OCI-LY3 (cell line): ENCODE measurements around the gene CR2.

Experiments
- H2AFZ ChIP-seq: fragments of 200-600, 300-600 bp; shearing (Covaris generic); 2 replicates; pipeline ENCODE4 v1.6.0; 2014; ENCODE audit warnings: antibody characterized with exemption, low read depth, low read length
- H3K27ac ChIP-seq: fragments of 200-600, 300-600 bp; sonication (generic); 2 replicates; pipeline ENCODE4 v1.5.1; 2014; ENCODE audit warnings: mild to moderate bottlenecking, low read length, moderate library complexity, mixed read lengths
- H3K27me3 ChIP-seq: fragments of 200-600, 300-600 bp; sonication (generic); 2 replicates; pipeline ENCODE4 v1.6.1; 2014; ENCODE audit warnings: low read depth, low read length, mixed read lengths
- H3K36me3 ChIP-seq: fragments of 200-600, 300-600 bp; sonication (generic); replicated peaks from 2 replicates; pipeline ENCODE3; 2014; ENCODE audit warnings: low read depth, low read length, mixed read lengths
- H3K4me1 ChIP-seq: fragments of 300-600, 200-600 bp; sonication (generic); 2 replicates; pipeline ENCODE4 v1.6.1; 2014; ENCODE audit warnings: low read length, mixed read lengths
- H3K4me2 ChIP-seq: fragments of 200-600, 300-600 bp; sonication (generic); 2 replicates; pipeline ENCODE4 v1.6.1; 2014; ENCODE audit warnings: low read length, mixed read lengths
- H3K4me3 ChIP-seq: fragments of 300-600, 200-600 bp; sonication (generic); 2 replicates; pipeline ENCODE4 v1.5.1; 2014; ENCODE audit warnings: antibody characterized with exemption, mild to moderate bottlenecking, low read length, moderate library complexity
- H3K79me2 ChIP-seq: fragments of 300-600, 200-600 bp; shearing (Covaris generic); 2 replicates; pipeline ENCODE4 v1.6.1; 2014; ENCODE audit warnings: mild to moderate bottlenecking, low read length, mixed read lengths
- H3K9ac ChIP-seq: fragments of 300-600, 200-600 bp; shearing (Covaris generic); 2 replicates; pipeline ENCODE4 v1.6.0; 2014; ENCODE audit warnings: mild to moderate bottlenecking, low read length, moderate library complexity
- H3K9me3 ChIP-seq: fragments of 200-600, 300-600 bp; shearing (Covaris generic); 2 replicates; pipeline ENCODE4 v1.6.1; 2014; ENCODE audit warnings: low read length, mixed read lengths; ENCODE audit not compliant: insufficient read depth
- H4K20me1 ChIP-seq: fragments of 200-600, 300-600 bp; sonication (generic); 2 replicates; pipeline ENCODE4 v1.6.1; 2016; ENCODE audit warnings: low read length, mixed read lengths; ENCODE audit not compliant: insufficient read depth
- EZH2phosphoT487 ChIP-seq: fragments of 200-600 bp; shearing (Covaris generic); IDR thresholded peaks from 2 replicates; pipeline ENCODE4 v1.6.1; 2018; ENCODE audit warnings: antibody characterized with exemption, mixed run types, low read depth
- TF ChIP-seq, protein P1 (sequence below): fragments of 200-600, 300-600 bp; sonication (generic); IDR thresholded peaks from 2 replicates; pipeline ENCODE4 v1.5.1; 2014; ENCODE audit warnings: antibody characterized with exemption, low read length, low read depth

CR2 gene

GRCh38 chr1:207459008-207459407 lies 4.9 kb downstream of the CR2 start:
- Histone ChIP-seq H3K9me3 (no peaks in the 10 kb centered on the region), H3K9ac (no peak overlapping the region), H3K27me3 (no peaks in the 10 kb centered on the region), H3K36me3 (no peaks in the 10 kb centered on the region), H3K27ac (no peak overlapping the region), H3K4me2 (no peak overlapping the region), H3K4me3 (no peak overlapping the region), H3K79me2 (no peaks in the 10 kb centered on the region), H3K4me1 (peaks cover 12% of the 10 kb centered on the region), H2AFZ (no peak overlapping the region), H4K20me1 (no peaks in the 10 kb centered on the region)
- TF ChIP-seq EZH2phosphoT487 = no peak
- TF ChIP-seq, protein P1, sequence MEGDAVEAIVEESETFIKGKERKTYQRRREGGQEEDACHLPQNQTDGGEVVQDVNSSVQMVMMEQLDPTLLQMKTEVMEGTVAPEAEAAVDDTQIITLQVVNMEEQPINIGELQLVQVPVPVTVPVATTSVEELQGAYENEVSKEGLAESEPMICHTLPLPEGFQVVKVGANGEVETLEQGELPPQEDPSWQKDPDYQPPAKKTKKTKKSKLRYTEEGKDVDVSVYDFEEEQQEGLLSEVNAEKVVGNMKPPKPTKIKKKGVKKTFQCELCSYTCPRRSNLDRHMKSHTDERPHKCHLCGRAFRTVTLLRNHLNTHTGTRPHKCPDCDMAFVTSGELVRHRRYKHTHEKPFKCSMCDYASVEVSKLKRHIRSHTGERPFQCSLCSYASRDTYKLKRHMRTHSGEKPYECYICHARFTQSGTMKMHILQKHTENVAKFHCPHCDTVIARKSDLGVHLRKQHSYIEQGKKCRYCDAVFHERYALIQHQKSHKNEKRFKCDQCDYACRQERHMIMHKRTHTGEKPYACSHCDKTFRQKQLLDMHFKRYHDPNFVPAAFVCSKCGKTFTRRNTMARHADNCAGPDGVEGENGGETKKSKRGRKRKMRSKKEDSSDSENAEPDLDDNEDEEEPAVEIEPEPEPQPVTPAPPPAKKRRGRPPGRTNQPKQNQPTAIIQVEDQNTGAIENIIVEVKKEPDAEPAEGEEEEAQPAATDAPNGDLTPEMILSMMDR = no peak

DNA sequence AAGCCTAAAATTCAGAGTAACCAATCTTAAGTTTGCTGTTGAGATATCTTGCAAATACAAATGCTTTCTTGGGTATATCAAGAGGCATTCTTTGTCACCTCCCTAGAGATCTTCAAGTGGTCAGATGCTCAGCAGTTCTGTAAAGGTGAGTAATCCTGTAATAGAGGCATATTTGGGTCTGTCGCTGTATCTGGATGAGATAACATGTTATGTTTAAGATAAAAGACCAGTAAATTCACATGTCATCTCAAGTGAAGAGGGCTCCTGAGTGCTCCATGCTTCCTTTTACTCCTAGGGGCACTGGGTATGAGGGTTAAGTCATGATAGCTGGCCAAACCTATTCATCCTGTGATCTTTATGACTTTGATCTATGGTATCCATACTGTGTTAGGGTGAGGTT lies 7.5 kb downstream of the CR2 start:
- no peaks in the 10 kb centered on the region for H3K27me3 ChIP-seq
- no peak overlapping the region for H3K9ac ChIP-seq

DNA sequence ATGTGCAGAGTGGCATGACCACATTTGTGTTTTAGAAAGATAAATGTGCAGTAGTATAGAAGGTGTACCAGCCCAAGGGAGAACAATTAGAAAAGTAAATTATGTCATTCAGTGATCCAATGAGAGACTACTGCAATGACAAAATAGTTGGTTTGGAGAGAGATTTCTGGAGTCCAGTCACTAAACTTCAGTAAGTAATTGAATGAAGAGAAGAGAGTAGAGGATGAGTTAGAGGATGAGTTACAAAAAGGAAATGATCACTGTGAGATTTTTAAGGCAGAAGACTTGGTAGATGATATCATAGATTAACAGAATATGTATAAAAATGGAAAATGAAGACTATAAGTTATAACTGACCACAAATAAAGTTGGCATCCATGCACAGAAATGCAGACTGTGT lies 8.4 kb downstream of the CR2 start:
- no peak overlapping the region for H3K4me2 ChIP-seq
- H3K36me3 ChIP-seq = no peaks in the 10 kb centered on the region
- H3K9ac ChIP-seq = no peak overlapping the region
- no peak overlapping the region for H3K4me3 ChIP-seq
- H3K79me2 ChIP-seq = no peaks in the 10 kb centered on the region
- H3K27ac ChIP-seq = no peak overlapping the region
- H3K4me1 ChIP-seq = no peaks in the 10 kb centered on the region
- H4K20me1 ChIP-seq = no peaks in the 10 kb centered on the region
- no peaks in the 10 kb centered on the region for H3K9me3 ChIP-seq
- no peaks in the 10 kb centered on the region for H3K27me3 ChIP-seq
- TF ChIP-seq EZH2phosphoT487 = no peak
- TF ChIP-seq, protein P1 = no peak
- H2AFZ ChIP-seq = no peak overlapping the region

More for the DNA sequence above, 7.5 kb downstream of the CR2 start:
- H3K79me2 ChIP-seq = no peaks in the 10 kb centered on the region
- no peaks in the 10 kb centered on the region for H4K20me1 ChIP-seq
- no peaks in the 10 kb centered on the region for H3K36me3 ChIP-seq
- H3K4me1 ChIP-seq = no peaks in the 10 kb centered on the region; the same call in 1 of the 2 replicates
- no peaks in the 10 kb centered on the region for H3K9me3 ChIP-seq
- no peak for TF ChIP-seq EZH2phosphoT487
- TF ChIP-seq, protein P1 = no peak
- no peak overlapping the region for H3K4me3 ChIP-seq
- H3K27ac ChIP-seq = no peak overlapping the region
- H2AFZ ChIP-seq = no peak overlapping the region
- no peak overlapping the region for H3K4me2 ChIP-seq

- Histone ChIP-seq H3K4me2 (no peak overlapping the region), H3K36me3 (no peaks in the 10 kb centered on the region)
- TF ChIP-seq, protein P1 = no peak
- TF ChIP-seq EZH2phosphoT487 = no peak
Measured at GRCh38 chr1:207463021-207463420, 8.9 kb downstream of the CR2 start.

More at GRCh38 chr1:207463021-207463420, 8.9 kb downstream of the CR2 start:
- Histone ChIP-seq H3K9ac (no peak overlapping the region), H3K4me3 (no peak overlapping the region), H3K4me1 (no peaks in the 10 kb centered on the region), H3K9me3 (no peaks in the 10 kb centered on the region), H3K27ac (no peak overlapping the region), H4K20me1 (no peaks in the 10 kb centered on the region), H3K79me2 (no peaks in the 10 kb centered on the region), H2AFZ (no peak overlapping the region), H3K27me3 (no peaks in the 10 kb centered on the region)
